Measurements from ENCODE around the gene POU4F3.

POU4F3 gene

DNA sequence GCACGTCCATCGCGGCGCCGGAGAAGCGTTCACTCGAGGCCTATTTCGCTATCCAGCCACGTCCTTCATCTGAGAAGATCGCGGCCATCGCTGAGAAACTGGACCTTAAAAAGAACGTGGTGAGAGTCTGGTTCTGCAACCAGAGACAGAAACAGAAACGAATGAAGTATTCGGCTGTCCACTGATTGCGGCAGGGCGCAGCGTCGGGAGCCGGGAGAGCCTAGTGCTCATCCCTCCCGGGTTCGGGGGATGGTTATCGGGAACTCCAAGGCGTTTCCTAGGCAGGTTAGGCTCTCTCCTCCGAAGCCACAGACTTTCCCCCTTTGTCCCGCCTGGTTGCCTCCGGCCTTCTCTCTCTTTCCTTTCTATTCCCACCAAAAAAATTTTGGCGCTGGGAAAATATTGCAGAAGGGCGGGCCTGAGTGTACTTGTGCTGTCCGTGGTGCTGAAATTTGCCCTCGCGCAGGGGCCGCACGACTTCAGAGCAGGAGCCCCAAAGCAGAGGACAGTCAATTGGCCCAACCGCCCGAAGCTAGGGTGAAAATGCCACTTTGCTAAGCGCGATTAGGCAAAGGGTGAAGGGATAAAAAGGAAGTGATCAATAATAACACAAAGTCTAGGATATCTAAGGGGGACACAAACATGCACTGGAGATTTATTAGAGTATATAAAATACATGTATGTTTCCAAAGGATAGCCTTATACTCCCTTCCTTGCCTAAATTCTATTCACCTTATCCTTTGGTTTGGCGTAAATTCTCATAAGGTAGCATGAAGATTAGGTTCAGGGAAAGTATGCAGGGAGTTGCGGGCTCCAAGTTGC lies 1.8 kb downstream of the POU4F3 start:
- no peak for DNase-seq

GRCh38 chr5:146341854-146342253 lies 3.2 kb downstream of the POU4F3 start:
- DNase-seq = no peak

DNA sequence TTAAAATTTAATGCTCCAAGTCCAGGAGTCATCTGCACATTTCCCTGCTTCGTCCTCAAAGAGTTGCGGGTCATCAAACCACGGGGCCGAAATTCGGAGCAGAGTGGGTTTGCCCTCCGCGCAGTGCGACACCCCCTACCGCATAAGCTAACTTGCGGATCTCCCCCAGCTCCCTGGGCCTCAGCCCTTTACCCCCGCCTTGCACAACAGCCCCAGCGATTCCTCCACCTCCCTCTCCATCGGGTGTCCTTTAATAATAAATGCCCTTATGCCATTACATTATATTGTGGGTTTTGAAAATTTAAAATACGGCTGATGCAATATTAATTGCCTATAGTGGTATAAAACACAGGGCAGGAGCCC lies 3.9 kb downstream of the POU4F3 start:
- DNase-seq = no peak

GRCh38 chr5:146342882-146343865 lies 4.5 kb downstream of the POU4F3 start:
- DNase-seq = no peak

DNA sequence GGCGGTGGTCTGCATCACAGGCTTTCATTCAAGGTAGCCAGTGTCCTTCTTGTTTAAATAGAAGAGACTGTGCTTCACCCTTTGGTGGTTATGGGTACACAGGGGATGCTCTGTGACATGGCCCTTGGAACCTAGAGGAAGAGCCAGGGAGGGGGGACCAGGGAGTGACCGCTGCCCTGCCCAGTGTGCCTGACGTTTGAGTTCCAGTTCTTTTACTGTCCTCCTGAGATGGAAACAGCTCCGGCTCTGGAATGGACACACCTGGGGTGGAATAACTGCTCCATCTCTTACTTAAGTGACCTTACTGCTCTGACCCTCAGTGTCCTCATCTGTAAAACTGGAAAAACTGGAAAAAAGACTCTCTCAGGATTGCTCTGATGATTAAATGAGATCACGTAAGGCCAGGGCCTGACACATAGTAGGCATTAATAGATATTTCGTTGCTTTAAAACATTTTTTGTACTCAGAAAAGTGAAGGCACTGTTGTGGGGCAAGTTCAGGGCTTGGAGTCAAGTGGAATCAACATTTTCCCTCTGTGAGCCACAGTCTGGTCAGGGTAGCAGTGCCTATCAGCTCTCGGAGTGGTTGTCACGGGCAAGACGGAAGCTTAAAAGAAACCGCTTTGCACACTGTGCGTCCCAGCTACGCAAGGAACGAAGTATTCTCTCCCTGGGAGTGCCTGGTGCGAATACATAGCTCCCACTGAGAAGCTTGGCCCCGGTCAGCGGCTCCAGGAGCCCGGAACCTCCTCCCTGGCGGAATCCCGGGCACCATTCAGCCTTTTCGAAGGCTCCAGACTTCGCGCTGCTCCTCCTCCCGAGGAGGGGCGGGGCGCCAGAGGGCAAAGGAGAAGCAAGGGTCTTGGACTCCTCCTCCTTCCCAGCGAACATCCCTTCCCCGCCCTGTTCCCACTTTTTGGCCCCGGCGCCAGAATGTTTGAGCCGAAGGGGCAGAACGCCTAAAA lies 5.8 kb downstream of the POU4F3 start:
- no peak for DNase-seq

GRCh38 chr5:146345240-146345577 lies 6.6 kb downstream of the POU4F3 start:
- no peak for DNase-seq

DNA sequence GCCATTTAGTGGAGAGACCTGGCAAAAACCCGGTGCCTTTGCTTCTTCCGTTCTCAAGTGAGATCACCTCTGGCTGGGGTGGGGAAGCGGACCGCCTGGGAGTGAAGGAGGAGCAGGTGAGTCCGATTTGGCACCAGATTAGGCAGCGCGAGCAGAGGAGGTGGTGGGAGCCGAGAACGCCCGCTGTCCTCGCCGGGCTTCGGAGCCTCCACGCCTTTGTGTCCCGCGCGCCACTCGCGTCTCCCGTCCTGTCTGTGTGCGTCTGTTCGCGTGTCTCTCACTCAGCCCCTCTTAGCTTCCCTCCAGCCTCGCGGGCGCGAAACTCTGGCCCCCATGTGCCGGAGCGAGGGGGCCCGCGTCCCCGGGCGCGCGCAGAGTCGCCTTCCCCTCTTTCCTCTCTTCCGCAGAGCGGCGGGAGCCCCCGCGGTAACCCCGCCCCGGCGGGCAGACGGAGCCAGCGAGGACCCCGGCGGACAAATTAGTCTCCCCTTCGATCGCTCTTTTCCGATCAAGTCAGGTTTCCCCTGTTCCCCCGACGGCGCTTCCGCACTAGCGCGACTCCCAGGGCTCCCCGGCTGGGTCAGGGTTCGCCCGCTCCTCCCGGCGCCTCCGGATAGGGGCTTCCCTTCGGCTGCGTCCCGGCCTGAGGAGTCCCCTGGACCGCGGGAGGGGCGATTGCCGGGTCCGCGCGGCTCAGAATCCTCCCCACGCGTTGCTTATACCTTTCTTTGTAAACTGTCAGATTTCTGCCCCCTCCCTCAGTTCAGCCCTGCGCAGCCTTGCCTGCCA lies 7.1 kb downstream of the POU4F3 start:
- DNase-seq = no peak

DNA sequence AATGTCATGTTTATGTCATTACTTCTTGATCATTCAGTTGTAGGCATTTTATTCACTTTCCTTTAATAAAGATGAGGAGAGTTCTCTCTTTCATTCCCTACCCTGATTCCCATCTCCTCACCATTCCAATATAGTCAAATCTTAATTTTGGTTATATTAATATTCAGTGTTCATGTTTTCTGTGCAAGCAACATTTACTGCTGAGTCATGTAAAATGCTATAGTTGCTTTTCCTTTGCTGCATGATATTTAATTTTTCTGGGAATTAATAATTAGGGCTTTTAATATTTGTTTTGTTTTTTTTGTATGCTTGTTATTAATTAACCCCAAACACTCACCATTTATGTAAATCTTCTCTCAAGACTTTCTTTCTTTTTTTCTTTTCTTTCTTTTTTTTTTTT lies 18.5 kb downstream of the POU4F3 start:
- no peak for DNase-seq

- DNase-seq = no peak
Measured at GRCh38 chr5:146359836-146360235, 21.2 kb downstream of the POU4F3 start.

GRCh38 chr5:146363161-146363874 lies 24.7 kb downstream of the POU4F3 start:
- DNase-seq = no peak

GRCh38 chr5:146365618-146366017 lies 27.0 kb downstream of the POU4F3 start:
- no peak for DNase-seq

DNA sequence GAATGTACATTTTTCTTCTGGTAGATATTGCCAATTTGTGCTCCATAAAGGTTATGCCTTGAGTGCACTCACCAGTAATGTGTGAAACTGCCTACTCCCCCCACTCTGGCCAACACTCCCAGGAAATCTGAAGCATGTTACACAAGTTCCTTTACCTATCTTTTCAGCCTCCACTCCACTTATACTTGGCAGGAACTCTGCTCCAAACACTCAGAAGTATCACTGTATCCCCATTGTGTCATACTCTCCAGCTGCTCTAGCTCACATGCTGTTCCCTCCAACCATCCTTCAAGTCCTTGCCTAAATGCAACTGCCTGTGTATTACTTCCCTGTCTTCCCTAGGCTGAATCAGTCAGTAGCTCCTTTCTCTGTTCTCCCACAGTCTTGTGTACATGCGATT lies 28.3 kb downstream of the POU4F3 start:
- no peak for DNase-seq

GRCh38 chr5:146368137-146368536 lies 29.5 kb downstream of the POU4F3 start:
- DNase-seq = no peak

DNA sequence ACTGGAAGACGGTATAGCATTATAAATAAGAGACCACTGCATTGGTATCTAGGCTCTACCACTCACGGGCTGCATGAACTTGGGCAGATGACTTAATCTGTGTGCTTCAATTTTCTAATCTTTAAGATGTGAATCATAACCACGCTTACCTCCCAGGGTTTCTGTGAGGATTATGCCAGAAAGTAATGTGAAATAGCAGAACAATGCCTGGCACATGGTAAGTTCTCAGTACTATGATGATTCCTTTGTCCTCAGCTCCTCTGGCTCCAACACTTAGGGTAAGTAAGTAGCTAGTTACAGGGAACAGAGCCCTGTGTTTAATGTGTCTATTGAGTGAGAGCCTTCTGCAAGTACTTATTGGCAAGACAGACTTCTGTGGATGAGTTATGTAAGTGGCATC lies 31.1 kb downstream of the POU4F3 start:
- DNase-seq = no peak

DNA sequence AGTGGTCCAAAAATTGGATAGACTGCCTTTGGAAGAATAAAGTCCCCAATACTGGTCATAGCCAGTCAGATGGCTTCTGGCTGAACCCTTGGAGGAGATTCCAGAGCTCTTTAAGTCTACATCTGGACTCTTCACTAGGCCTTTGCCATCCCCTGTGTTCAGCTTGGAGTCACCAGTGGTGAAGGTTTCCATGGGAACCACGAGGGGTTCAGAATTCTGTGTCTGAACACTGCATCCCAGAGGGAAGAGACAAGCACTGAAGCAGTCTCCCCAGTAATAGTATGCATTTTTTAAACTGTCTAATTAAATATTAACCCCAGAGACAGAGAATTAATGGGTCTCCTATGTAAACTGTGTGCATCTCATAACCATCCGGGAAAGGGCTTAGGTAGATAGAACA lies 38.2 kb downstream of the POU4F3 start:
- DNase-seq = no peak

DNA sequence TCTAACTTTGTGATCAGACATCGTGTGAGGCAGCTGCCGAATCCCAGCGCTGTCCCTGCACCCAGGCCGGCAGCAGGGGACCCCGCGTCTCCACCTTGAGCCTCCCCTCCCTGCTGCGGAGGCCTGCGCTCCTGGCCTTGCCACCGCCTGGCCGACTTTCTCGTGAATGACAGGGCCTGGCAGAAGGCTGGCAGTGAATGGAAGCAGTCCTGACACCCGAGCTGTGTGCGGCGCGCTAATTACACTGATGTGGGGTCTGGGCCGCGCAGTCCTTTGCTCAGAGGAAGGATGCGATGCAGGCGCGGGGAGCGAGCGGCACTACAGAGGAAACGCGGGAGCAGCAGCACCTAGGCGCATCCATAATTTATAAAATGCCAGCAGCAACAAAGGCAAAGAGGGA lies 40.3 kb downstream of the POU4F3 start:
- no peak for DNase-seq

- no peak for DNase-seq
Measured at GRCh38 chr5:146380714-146381113, 42.1 kb downstream of the POU4F3 start.

GRCh38 chr5:146388386-146388785 lies 49.7 kb downstream of the POU4F3 start:
- no peak for DNase-seq

DNA sequence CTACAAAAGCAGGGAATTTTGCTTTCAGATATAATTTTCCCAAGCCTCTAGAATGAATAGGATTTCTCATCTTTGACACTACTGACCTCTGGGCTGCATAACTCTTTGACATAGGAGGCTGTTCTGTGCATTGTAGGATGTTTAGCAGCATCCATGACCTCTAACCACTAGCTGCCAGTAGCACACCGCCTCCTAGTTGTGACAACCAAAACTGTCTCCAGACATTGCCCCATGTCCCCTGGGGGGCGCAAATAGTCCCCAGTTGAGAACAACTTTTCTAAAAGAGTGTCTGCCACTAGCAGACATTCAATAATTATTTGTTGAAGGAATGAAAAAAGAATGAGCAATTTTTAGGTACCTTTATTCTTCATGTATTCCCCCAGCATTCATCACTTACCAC lies 51.8 kb downstream of the POU4F3 start:
- DNase-seq = no peak
